ENCODE data around the gene GLIPR2.
"Not testable (repeated sequence)": the region's sequence is repeated elsewhere in the genome, so short reads cannot be mapped to it uniquely, and the experiment has no call there.

Gene GLIPR2

GRCh38 chr9:36145970-36146369 lies 9.4 kb downstream of the GLIPR2 start:
- FAIRE-seq, result no peak

- no peak for FAIRE-seq
Observed at GRCh38 chr9:36146651-36147050, 10.1 kb downstream of the GLIPR2 start.

- FAIRE-seq, result no peak
Observed at GRCh38 chr9:36147441-36148175, 11.1 kb downstream of the GLIPR2 start.

GRCh38 chr9:36148311-36149051 lies 11.9 kb downstream of the GLIPR2 start:
- no peak for FAIRE-seq

GRCh38 chr9:36149197-36149596 lies 12.7 kb downstream of the GLIPR2 start:
- no peak for FAIRE-seq

GRCh38 chr9:36150574-36151315 lies 14.2 kb downstream of the GLIPR2 start:
- no peak for FAIRE-seq

- FAIRE-seq, result no peak
Observed at GRCh38 chr9:36151316-36152210, 15.0 kb downstream of the GLIPR2 start.

GRCh38 chr9:36152741-36153438 lies 16.4 kb downstream of the GLIPR2 start:
- FAIRE-seq, result no peak

GRCh38 chr9:36153746-36154145 lies 17.2 kb downstream of the GLIPR2 start:
- no peak for FAIRE-seq

GRCh38 chr9:36154331-36154952 lies 17.9 kb downstream of the GLIPR2 start:
- FAIRE-seq, result peak; percentile 96

- FAIRE-seq, result no peak
Observed at GRCh38 chr9:36156116-36156515, 19.6 kb downstream of the GLIPR2 start.

- FAIRE-seq, result no peak
Observed at GRCh38 chr9:36158122-36158521, 21.6 kb downstream of the GLIPR2 start.

GRCh38 chr9:36158917-36159316 lies 22.4 kb downstream of the GLIPR2 start:
- FAIRE-seq, result no peak

GRCh38 chr9:36159509-36159908 lies 23.0 kb downstream of the GLIPR2 start:
- FAIRE-seq, result not testable (repeated sequence)

- FAIRE-seq, result not testable (repeated sequence)
Observed at GRCh38 chr9:36160126-36160525, 23.6 kb downstream of the GLIPR2 start.

- FAIRE-seq, result no peak
Observed at GRCh38 chr9:36161187-36161586, 24.7 kb downstream of the GLIPR2 start.

- no peak for FAIRE-seq
Observed at GRCh38 chr9:36162211-36162738, 25.7 kb downstream of the GLIPR2 start.

- FAIRE-seq, result no peak
Observed at GRCh38 chr9:36163049-36163785, 26.7 kb downstream of the GLIPR2 start.

- no peak for FAIRE-seq
Observed at GRCh38 chr9:36163786-36164170, 27.2 kb downstream of the GLIPR2 start.

GRCh38 chr9:36164372-36164771 lies 27.8 kb downstream of the GLIPR2 start:
- FAIRE-seq, result no peak

Measured in islet of Langerhans (tissue), 1 donor.